Right lobe of liver (tissue), 6 donors: ENCODE data around the gene AK9. TPM values are rescaled to one million over a fixed set of nuclear protein-coding genes. Genes with fewer than 3 reads are reported as not detected.

ENCODE experiments used
- ATAC-seq, 4 donors: fragments of 200-7000 bp; cut with Tn5 transposase; one replicate each; pipeline ENCODE4 v1.9.1; 2020; ENCODE audit warnings: mild to moderate bottlenecking in 4 of 4, moderate library complexity in 4 of 4
- DNase-seq, 3 donors: peaks; one replicate each; pipeline ENCODE4 v3.0.0-alpha.2; 2020
- H3K27ac ChIP-seq, 3 donors: fragments of 200-600 bp; one replicate each; pipeline ENCODE4 v1.8.0; 2022
- H3K27me3 ChIP-seq, 2 donors: fragments of 200-600 bp; one replicate each; pipeline ENCODE4 v1.8.0; 2022
- H3K36me3 ChIP-seq, 4 donors: fragments of 200-600 bp; sonication (generic) in 1 of 4; one replicate each; pipeline versions ENCODE4 v1.5.1 to v1.8.0; 2017 to 2022; ENCODE audit warnings: control low read depth in 1 of 4
- H3K4me1 ChIP-seq, 4 donors: fragments of 200-600 bp; sonication (generic) in 1 of 4; one replicate each; pipeline versions ENCODE4 v1.5.1 to v1.8.0; 2017 to 2022; ENCODE audit warnings: control low read depth in 1 of 4
- H3K4me3 ChIP-seq, 3 donors: fragments of 200-600 bp; one replicate each; pipeline ENCODE4 v1.8.0; 2022
- H3K9me3 ChIP-seq, 4 donors: fragments of 200-600 bp; sonication (generic) in 1 of 4; one replicate each; pipeline versions ENCODE4 v1.5.1 to v1.8.0; 2017 to 2022; ENCODE audit warnings: control low read depth in 1 of 4
- POLR2A ChIP-seq: fragments of 450-650 bp; IDR thresholded peaks from one replicate; pipeline ENCODE4 v1.6.1; 2017; ENCODE audit warnings: antibody characterized with exemption, mild to moderate bottlenecking
- WGBS: methylation state at CpG from one replicate; pipeline ENCODE4 v1.1.6; 2018; ENCODE audit warnings: low coverage, low lambda C conversion rate; ENCODE audit not compliant: insufficient coverage; ENCODE audit errors: missing lambda C conversion rate; 5-methylcytosine and 5-hydroxymethylcytosine counted together
- intact Hi-C, 2 donors: fragments of 100-400 bp; cut with DNase I; formaldehyde crosslinking; loops; one replicate each; pipeline versions ENCODE4 v1.11.2 to v1.14.1; 2022
- total RNA-seq, 6 experiments: library from RNA; depleted of rRNA in 2 of 6; stranded (reverse); fragments of >200 nt in 2 of 6; fragmentation: NEBNext Ultra II Directional in 3 of 6; extraction: Animal tissue kit (Norgen Biotek cat#: 25700) in 3 of 6; gene quantifications; one replicate each; pipeline versions ENCODE4 v1.1.0 to v1.2.4, GENCODE V29; 2016 to 2023
- TF ChIP-seq, protein P1 (sequence below), 4 donors: fragments of 200-600 bp in 3 of 4; fragments of 450-650 bp in 1 of 4; IDR thresholded peaks; one replicate each; pipeline versions ENCODE4 v1.5.1 to v1.8.0; 2016 to 2022; ENCODE audit warnings: antibody characterized with exemption in 4 of 4, mild to moderate bottlenecking in 2 of 4
- donor health status: DM: no; HTN: yes; CAD: no.
- donor health status: DM: no; HTN: no; CAD: no.
- donor health status: DM: no; HTN: no; CAD: no.
- donor health status: DM: no; HTN: yes; CAD: no.
- donor health status: DM: no; HTN: yes; CAD: no.

Gene AK9
- total RNA-seq, 6 experiments from 2014 or later, result 1.5 to 3.9 (median 2.5) TPM

DNA sequence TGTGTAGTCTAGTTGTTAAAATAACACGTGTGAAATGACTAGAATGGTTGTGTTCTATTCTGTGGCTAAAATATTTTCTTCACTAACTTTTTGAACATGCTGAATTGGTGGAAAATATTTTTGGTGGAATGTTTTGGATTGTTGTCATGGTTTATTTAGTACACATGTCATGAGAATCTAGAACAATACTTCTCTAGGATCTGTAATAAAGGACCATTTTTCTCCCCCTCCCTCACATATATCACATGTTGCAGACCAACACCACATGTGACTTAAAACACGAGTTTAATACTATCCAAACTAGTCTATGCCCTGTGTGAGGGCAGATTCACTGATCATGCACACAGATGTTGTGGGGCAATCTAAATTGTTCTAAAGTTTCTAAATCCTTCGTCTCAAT, 29.3 kb upstream of the AK9 start:
- no peaks in the 10 kb centered on the region for H3K27me3 ChIP-seq
- H3K4me3 ChIP-seq, result no peak overlapping the region
- no peaks in the 10 kb centered on the region for H3K4me1 ChIP-seq
- H3K27ac ChIP-seq, result no peak overlapping the region
- H3K36me3 ChIP-seq, result no peaks in the 10 kb centered on the region
- no peak for DNase-seq
- WGBS, result 88% methylated on average over 3 of the region's 3 CpGs
- no peak for ATAC-seq
- intact Hi-C loops, result no loop called here
- H3K9me3 ChIP-seq, result no peaks in the 10 kb centered on the region
- no peak for TF ChIP-seq POLR2A
- TF ChIP-seq, protein P1, sequence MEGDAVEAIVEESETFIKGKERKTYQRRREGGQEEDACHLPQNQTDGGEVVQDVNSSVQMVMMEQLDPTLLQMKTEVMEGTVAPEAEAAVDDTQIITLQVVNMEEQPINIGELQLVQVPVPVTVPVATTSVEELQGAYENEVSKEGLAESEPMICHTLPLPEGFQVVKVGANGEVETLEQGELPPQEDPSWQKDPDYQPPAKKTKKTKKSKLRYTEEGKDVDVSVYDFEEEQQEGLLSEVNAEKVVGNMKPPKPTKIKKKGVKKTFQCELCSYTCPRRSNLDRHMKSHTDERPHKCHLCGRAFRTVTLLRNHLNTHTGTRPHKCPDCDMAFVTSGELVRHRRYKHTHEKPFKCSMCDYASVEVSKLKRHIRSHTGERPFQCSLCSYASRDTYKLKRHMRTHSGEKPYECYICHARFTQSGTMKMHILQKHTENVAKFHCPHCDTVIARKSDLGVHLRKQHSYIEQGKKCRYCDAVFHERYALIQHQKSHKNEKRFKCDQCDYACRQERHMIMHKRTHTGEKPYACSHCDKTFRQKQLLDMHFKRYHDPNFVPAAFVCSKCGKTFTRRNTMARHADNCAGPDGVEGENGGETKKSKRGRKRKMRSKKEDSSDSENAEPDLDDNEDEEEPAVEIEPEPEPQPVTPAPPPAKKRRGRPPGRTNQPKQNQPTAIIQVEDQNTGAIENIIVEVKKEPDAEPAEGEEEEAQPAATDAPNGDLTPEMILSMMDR (IDR thresholded peaks at IDR 0.05), result no peak

GRCh38 chr6:109718991-109719390, 28.0 kb upstream of the AK9 start:
- no peak for DNase-seq
- WGBS, result 100% methylated on average over 5 of the region's 5 CpGs
- ATAC-seq, result no peak
- no peak overlapping the region for H3K4me3 ChIP-seq
- no peak for TF ChIP-seq POLR2A
- TF ChIP-seq, protein P1 (IDR thresholded peaks at IDR 0.05), result no peak
- H3K36me3 ChIP-seq, result no peaks in the 10 kb centered on the region
- H3K27me3 ChIP-seq, result no peaks in the 10 kb centered on the region
- no peaks in the 10 kb centered on the region for H3K4me1 ChIP-seq
- intact Hi-C loops, result no loop called here
- H3K27ac ChIP-seq, result no peak overlapping the region
- no peaks in the 10 kb centered on the region for H3K9me3 ChIP-seq

GRCh38 chr6:109717971-109718370, 27.0 kb upstream of the AK9 start:
- Histone ChIP-seq H3K4me3 (no peak overlapping the region), H3K4me1 (no peaks in the 10 kb centered on the region), H3K27me3 (no peaks in the 10 kb centered on the region), H3K9me3 (no peaks in the 10 kb centered on the region), H3K27ac (no peak overlapping the region), H3K36me3 (no peaks in the 10 kb centered on the region)
- intact Hi-C loops, result no loop called here
- no peak for DNase-seq
- TF ChIP-seq, protein P1 (IDR thresholded peaks at IDR 0.05), result no peak
- no peak for TF ChIP-seq POLR2A
- 70% methylated on average over 2 of the region's 2 CpGs for WGBS
- ATAC-seq, result no peak

GRCh38 chr6:109715616-109716015, 24.6 kb upstream of the AK9 start:
- intact Hi-C loops, result no loop called here
- TF ChIP-seq, protein P1 (IDR thresholded peaks at IDR 0.05), result no peak
- TF ChIP-seq POLR2A, result no peak
- DNase-seq (no peak), ATAC-seq (no peak)
- 89% methylated on average over 2 of the region's 2 CpGs for WGBS
- no peaks in the 10 kb centered on the region for H3K9me3 ChIP-seq
- H3K4me1 ChIP-seq, result no peaks in the 10 kb centered on the region
- no peak overlapping the region for H3K4me3 ChIP-seq
- no peak overlapping the region for H3K27ac ChIP-seq
- H3K27me3 ChIP-seq, result no peaks in the 10 kb centered on the region
- no peaks in the 10 kb centered on the region for H3K36me3 ChIP-seq

GRCh38 chr6:109714611-109715010, 23.6 kb upstream of the AK9 start:
- H3K27ac ChIP-seq, result no peak overlapping the region
- intact Hi-C loops, result no loop called here
- no peak for ATAC-seq
- DNase-seq, result no peak
- H3K9me3 ChIP-seq, result no peaks in the 10 kb centered on the region
- no peak for TF ChIP-seq POLR2A
- TF ChIP-seq, protein P1 (IDR thresholded peaks at IDR 0.05), result no peak
- no peaks in the 10 kb centered on the region for H3K4me1 ChIP-seq
- H3K4me3 ChIP-seq, result no peak overlapping the region
- H3K36me3 ChIP-seq, result no peaks in the 10 kb centered on the region
- no peaks in the 10 kb centered on the region for H3K27me3 ChIP-seq
- whole genome bisulfite sequencing, result 100% methylated on average over 1 of the region's 1 CpG
